ENCODE results near the gene GABRA6.

GRCh38 chr5:161745392-161745791 is 59.9 kb downstream of the GABRA6 start:
- TF ChIP-seq CTCF (IDR thresholded peaks at IDR 0.05; ENCODE audit: low read depth, low read length) (no peak), EZH2phosphoT487 (IDR thresholded peaks at IDR 0.05; ENCODE audit: low read depth) (no peak)
